Measurements from ENCODE around the gene SLC13A5.

Gene SLC13A5

DNA sequence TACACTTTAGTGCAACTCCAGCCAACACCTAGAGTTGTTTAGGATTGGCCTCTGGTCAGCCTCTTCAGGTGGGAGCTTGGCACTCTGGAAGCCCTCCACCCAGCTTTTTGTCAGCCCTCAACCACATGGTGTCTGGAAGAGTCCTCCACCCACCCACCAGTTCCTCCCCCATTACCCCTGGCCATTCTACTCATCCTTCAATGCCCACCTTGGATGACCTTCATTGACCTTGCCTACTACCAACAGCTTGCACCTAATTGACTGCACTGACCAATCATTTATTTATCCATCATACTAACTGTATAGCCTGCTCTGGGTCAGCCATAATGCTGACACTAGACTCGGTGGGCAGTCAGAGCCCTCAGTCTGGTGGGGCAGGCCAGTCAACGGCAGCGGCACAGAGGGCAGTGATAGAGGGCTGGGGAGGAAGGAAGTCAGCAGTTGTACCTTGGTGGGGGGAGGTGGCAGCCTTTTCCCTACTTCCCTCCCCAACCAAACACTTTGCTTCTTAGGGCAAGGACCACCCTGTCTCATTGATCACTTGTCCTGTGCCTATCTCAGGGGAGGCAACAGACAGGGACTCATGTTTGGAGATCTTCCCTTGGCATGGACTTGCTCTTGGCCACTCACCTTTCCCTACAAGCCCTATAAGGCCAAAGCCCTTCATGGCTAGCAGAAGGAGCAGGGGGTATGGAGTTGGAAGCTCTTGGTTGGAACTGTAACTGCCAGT, 29.3 kb downstream of the SLC13A5 start:
- H3K27ac ChIP-seq, result no peak overlapping the region
- H3K9ac ChIP-seq, result no peak overlapping the region
- H3K4me2 ChIP-seq, result no peak overlapping the region
- H3K36me3 ChIP-seq, result no peaks in the 10 kb centered on the region
- H3K4me1 ChIP-seq, result peaks cover 0 to 29% (median 13%) of the 10 kb centered on the region in 10 experiments; a peak in 14 of 20 replicates
- no peak for TF ChIP-seq Cebpa-rat (IDR thresholded peaks at IDR 0.05)
- peaks cover 6 to 41% (median 17%) of the 10 kb centered on the region in 11 experiments for H3K27me3 ChIP-seq
- no peak overlapping the region for H3K4me3 ChIP-seq
- no peaks in the 10 kb centered on the region; a peak in 2 of 22 replicates for H4K20me1 ChIP-seq
- H3K9me3 ChIP-seq (replicated peaks in 1 of 11), result 0 out of 22 replicates have a peak, but pooled peaks cover 0 to 9% (median 0%) of the 10 kb centered on the region in 11 experiments

DNA sequence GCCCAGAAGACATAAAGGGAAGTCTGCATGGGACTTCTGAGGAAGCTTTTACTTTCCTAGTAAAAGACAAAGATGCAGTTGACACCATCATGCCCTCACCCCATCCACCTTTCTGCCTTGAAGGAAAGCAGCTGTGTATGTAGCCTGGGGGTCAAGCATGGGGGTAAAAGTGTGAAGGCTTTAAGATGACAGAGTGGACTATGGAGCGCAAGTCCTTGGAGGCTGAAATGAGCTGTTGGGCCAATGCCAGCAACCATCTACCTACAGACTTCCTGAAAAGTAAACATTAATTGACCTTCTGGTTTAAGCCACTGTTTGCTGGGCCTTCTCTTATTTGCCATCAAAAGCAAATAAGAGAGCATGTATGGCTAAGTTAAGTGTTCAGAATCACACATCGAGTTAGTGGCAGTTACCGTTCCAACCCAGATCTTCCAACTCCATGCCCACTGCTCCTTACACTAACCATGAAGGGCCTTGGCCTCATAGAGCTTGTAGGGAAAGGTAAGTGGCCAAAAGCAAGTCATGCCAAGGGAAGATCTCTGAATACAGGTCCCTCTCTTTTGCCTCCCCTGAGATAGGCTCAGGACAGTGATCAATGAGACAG, 30.0 kb downstream of the SLC13A5 start:
- no peak overlapping the region for H3K4me2 ChIP-seq
- H3K4me1 ChIP-seq, result peaks cover 0 to 32% (median 17%) of the 10 kb centered on the region in 10 experiments; a peak in 14 of 20 replicates
- TF ChIP-seq Cebpa-rat (IDR thresholded peaks at IDR 0.05), result no peak
- H4K20me1 ChIP-seq, result peaks cover 0 to 7% (median 2%) of the 10 kb centered on the region in 11 experiments; a peak in 9 of 22 replicates
- H3K36me3 ChIP-seq, result no peaks in the 10 kb centered on the region
- H3K27me3 ChIP-seq, result peaks cover 13 to 48% (median 24%) of the 10 kb centered on the region in 11 experiments
- no peak overlapping the region for H3K27ac ChIP-seq
- H3K4me3 ChIP-seq, result no peak overlapping the region
- 0 out of 22 replicates have a peak, but pooled peaks cover 0 to 9% (median 0%) of the 10 kb centered on the region in 11 experiments for H3K9me3 ChIP-seq (replicated peaks in 1 of 11)
- no peak overlapping the region for H3K9ac ChIP-seq

GRCh38 chr17:6682339-6682738, 30.8 kb downstream of the SLC13A5 start:
- no peak overlapping the region for H3K27ac ChIP-seq
- H4K20me1 ChIP-seq, result peaks cover 0 to 15% (median 10%) of the 10 kb centered on the region in 11 experiments; a peak in 17 of 22 replicates
- TF ChIP-seq Cebpa-rat (IDR thresholded peaks at IDR 0.05), result no peak
- H3K36me3 ChIP-seq, result no peaks in the 10 kb centered on the region
- H3K4me2 ChIP-seq, result no peak overlapping the region
- peaks cover 7 to 40% (median 25%) of the 10 kb centered on the region in 10 experiments for H3K4me1 ChIP-seq
- no peak overlapping the region for H3K4me3 ChIP-seq
- no peak overlapping the region for H3K9ac ChIP-seq
- H3K9me3 ChIP-seq (replicated peaks in 1 of 11), result 0 out of 22 replicates have a peak, but pooled peaks cover 0 to 9% (median 0%) of the 10 kb centered on the region in 11 experiments
- peaks cover 22 to 56% (median 32%) of the 10 kb centered on the region in 11 experiments for H3K27me3 ChIP-seq

GRCh38 chr17:6681671-6682070, 31.5 kb downstream of the SLC13A5 start:
- peaks cover 0 to 22% (median 16%) of the 10 kb centered on the region in 11 experiments; a peak in 17 of 22 replicates for H4K20me1 ChIP-seq
- no peaks in the 10 kb centered on the region for H3K36me3 ChIP-seq
- H3K9ac ChIP-seq, result no peak overlapping the region
- H3K4me3 ChIP-seq, result no peak overlapping the region
- H3K27me3 ChIP-seq, result peaks cover 29 to 63% (median 39%) of the 10 kb centered on the region in 11 experiments
- H3K9me3 ChIP-seq (replicated peaks in 1 of 11), result 0 out of 22 replicates have a peak, but pooled peaks cover 0 to 9% (median 0%) of the 10 kb centered on the region in 11 experiments
- H3K4me2 ChIP-seq, result peak overlapping the region in 5 of 11 experiments; percentile 25 to 72 (median 53); a peak in 6 of 22 replicates
- H3K27ac ChIP-seq, result no peak overlapping the region
- H3K4me1 ChIP-seq, result peaks cover 12 to 47% (median 32%) of the 10 kb centered on the region in 10 experiments
- TF ChIP-seq Cebpa-rat (IDR thresholded peaks at IDR 0.05), result no peak

- no peak for TF ChIP-seq Cebpa-rat (IDR thresholded peaks at IDR 0.05)
These were observed 32.0 kb downstream of the SLC13A5 start for GRCh38 chr17:6681176-6681575.

DNA sequence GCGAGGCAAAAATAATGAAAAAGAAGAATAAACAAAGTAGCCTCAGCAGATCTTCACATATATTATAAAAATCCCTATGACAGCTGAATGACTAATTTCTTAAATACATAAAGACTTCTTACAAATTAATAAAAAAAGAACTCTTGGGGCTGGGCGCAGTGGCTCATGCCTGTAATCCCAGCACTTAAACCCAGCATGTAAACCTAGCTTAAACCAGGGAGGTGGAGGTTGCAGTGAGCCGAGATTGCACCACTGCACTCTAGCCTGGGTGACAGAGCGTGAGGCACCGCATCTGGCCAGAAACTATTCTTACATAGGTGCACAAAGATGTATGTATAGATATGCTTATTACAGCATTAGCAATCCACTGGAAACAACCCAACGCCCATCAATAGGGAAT, 33.9 kb downstream of the SLC13A5 start:
- H4K20me1 ChIP-seq, result peaks cover 0 to 44% (median 24%) of the 10 kb centered on the region in 11 experiments; a peak in 17 of 22 replicates
- H3K36me3 ChIP-seq, result no peaks in the 10 kb centered on the region
- H3K9me3 ChIP-seq (replicated peaks in 1 of 11), result 0 out of 22 replicates have a peak, but pooled peaks cover 0 to 9% (median 0%) of the 10 kb centered on the region in 11 experiments
- peaks cover 12 to 56% (median 35%) of the 10 kb centered on the region in 10 experiments for H3K4me1 ChIP-seq
- peak overlapping the region in 7 of 11 experiments; percentile 49 to 72 (median 60); a peak in 9 of 22 replicates for H3K4me2 ChIP-seq
- H3K27me3 ChIP-seq, result peaks cover 49 to 84% (median 61%) of the 10 kb centered on the region in 11 experiments
- no peak for TF ChIP-seq Cebpa-rat (IDR thresholded peaks at IDR 0.05)
- H3K9ac ChIP-seq, result no peak overlapping the region
- no peak overlapping the region for H3K4me3 ChIP-seq
- no peak overlapping the region for H3K27ac ChIP-seq

More at GRCh38 chr17:6681176-6681575, 32.0 kb downstream of the SLC13A5 start:
- peak overlapping the region in 7 of 11 experiments; percentile 16 to 72 (median 35); a peak in 7 of 22 replicates for H3K4me2 ChIP-seq
- H3K36me3 ChIP-seq, result no peaks in the 10 kb centered on the region
- peaks cover 0 to 27% (median 21%) of the 10 kb centered on the region in 11 experiments; a peak in 17 of 22 replicates for H4K20me1 ChIP-seq
- no peak overlapping the region for H3K27ac ChIP-seq
- H3K9me3 ChIP-seq (replicated peaks in 1 of 11), result 0 out of 22 replicates have a peak, but pooled peaks cover 0 to 9% (median 0%) of the 10 kb centered on the region in 11 experiments
- H3K27me3 ChIP-seq, result peaks cover 34 to 65% (median 44%) of the 10 kb centered on the region in 11 experiments
- peaks cover 12 to 48% (median 33%) of the 10 kb centered on the region in 10 experiments for H3K4me1 ChIP-seq
- H3K9ac ChIP-seq, result no peak overlapping the region
- no peak overlapping the region for H3K4me3 ChIP-seq

GRCh38 chr17:6677946-6678345, 35.2 kb downstream of the SLC13A5 start:
- H3K4me2 ChIP-seq, result peak overlapping the region; percentile 52 to 82 (median 69)
- no peak for TF ChIP-seq Cebpa-rat (IDR thresholded peaks at IDR 0.05)
- H3K4me3 ChIP-seq, result no peak overlapping the region
- 0 out of 22 replicates have a peak, but pooled peaks cover 0 to 7% (median 0%) of the 10 kb centered on the region in 11 experiments for H3K9me3 ChIP-seq (replicated peaks in 1 of 11)
- no peak overlapping the region for H3K27ac ChIP-seq
- H3K36me3 ChIP-seq, result no peaks in the 10 kb centered on the region
- peaks cover 49 to 88% (median 62%) of the 10 kb centered on the region in 11 experiments for H3K27me3 ChIP-seq
- H4K20me1 ChIP-seq, result peaks cover 0 to 45% (median 24%) of the 10 kb centered on the region in 11 experiments; a peak in 17 of 22 replicates
- no peak overlapping the region for H3K9ac ChIP-seq
- H3K4me1 ChIP-seq, result peaks cover 12 to 56% (median 35%) of the 10 kb centered on the region in 10 experiments

GRCh38 chr17:6677158-6677831, 35.9 kb downstream of the SLC13A5 start:
- 0 out of 22 replicates have a peak, but pooled peaks cover 0 to under 1% (median 0%) of the 10 kb centered on the region in 11 experiments for H3K9me3 ChIP-seq (replicated peaks in 1 of 11)
- peaks cover 49 to 85% (median 62%) of the 10 kb centered on the region in 11 experiments for H3K27me3 ChIP-seq
- no peaks in the 10 kb centered on the region for H3K36me3 ChIP-seq
- H3K9ac ChIP-seq, result peak overlapping the region in 2 of 11 experiments; percentile 23 to 29; a peak in 2 of 22 replicates
- no peak overlapping the region for H3K27ac ChIP-seq
- H4K20me1 ChIP-seq, result peaks cover 0 to 45% (median 24%) of the 10 kb centered on the region in 11 experiments; a peak in 17 of 22 replicates
- peak overlapping the region; percentile 52 to 82 (median 69) for H3K4me2 ChIP-seq
- no peak overlapping the region for H3K4me3 ChIP-seq
- no peak for TF ChIP-seq Cebpa-rat (IDR thresholded peaks at IDR 0.05)
- peaks cover 12 to 56% (median 35%) of the 10 kb centered on the region in 10 experiments for H3K4me1 ChIP-seq
